SU-DHL-6 (cell line): ENCODE data around the gene POM121.
"Not testable (repeated sequence)": the region's sequence is repeated elsewhere in the genome, so short reads cannot be mapped to it uniquely, and the experiment has no call there.

Experiments used
- EZH2phosphoT487 ChIP-seq: fragments of 200-600 bp; sonication (generic), shearing (Covaris generic); conservative IDR thresholded peaks from 2 replicates; pipeline ENCODE4 v1.6.1; 2018; ENCODE audit warnings: mild to moderate bottlenecking, antibody characterized with exemption, low read length, moderate library complexity, mixed read lengths
- TF ChIP-seq, protein P1 (sequence below): fragments of 200-600 bp; sonication (generic); IDR thresholded peaks from one replicate; pipeline ENCODE4 v1.5.1; 2017; ENCODE audit warnings: antibody characterized with exemption, mild to moderate bottlenecking, low read length, moderate library complexity; ENCODE audit not compliant: insufficient read depth, poor library complexity, severe bottlenecking

DNA sequence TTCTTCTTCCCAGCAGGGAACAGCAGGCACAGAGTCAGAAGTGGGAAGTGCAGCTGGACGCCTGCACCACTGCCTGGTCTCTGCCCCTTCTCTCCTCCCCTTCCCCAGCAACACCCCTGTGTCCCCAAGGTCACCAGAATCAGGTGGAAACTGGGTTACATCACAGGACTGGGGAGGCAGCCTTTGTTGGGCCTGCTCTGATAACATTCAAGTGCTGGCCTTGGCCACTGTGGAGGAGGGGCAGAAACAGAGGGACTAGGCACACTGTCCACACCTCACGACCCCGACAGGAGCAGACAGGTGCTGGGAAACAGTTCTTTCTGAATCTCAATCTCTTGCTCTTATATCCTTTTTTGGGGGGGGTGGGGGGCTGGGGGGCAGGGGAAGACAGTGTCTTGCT, 42.0 kb downstream of the POM121 start:
- TF ChIP-seq, protein P1, sequence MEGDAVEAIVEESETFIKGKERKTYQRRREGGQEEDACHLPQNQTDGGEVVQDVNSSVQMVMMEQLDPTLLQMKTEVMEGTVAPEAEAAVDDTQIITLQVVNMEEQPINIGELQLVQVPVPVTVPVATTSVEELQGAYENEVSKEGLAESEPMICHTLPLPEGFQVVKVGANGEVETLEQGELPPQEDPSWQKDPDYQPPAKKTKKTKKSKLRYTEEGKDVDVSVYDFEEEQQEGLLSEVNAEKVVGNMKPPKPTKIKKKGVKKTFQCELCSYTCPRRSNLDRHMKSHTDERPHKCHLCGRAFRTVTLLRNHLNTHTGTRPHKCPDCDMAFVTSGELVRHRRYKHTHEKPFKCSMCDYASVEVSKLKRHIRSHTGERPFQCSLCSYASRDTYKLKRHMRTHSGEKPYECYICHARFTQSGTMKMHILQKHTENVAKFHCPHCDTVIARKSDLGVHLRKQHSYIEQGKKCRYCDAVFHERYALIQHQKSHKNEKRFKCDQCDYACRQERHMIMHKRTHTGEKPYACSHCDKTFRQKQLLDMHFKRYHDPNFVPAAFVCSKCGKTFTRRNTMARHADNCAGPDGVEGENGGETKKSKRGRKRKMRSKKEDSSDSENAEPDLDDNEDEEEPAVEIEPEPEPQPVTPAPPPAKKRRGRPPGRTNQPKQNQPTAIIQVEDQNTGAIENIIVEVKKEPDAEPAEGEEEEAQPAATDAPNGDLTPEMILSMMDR = not testable (repeated sequence)
- not testable (repeated sequence) for TF ChIP-seq EZH2phosphoT487
